Sigmoid colon (tissue), 7 donors: Measurements from ENCODE around the gene SFMBT2. TPM values are rescaled to one million over a fixed set of nuclear protein-coding genes. Genes with fewer than 3 reads are reported as not detected.
"Not testable (repeated sequence)": the region's sequence is repeated elsewhere in the genome, so short reads cannot be mapped to it uniquely, and the experiment has no call there.

Experiments used
- DNase-seq: peaks from one replicate; pipeline ENCODE4 v3.0.0-alpha.2; 2019
- H3K27ac ChIP-seq, 4 donors: fragments of 200-600 bp; sonication (generic); one replicate each; pipeline ENCODE4 v1.5.1; 2016 to 2019; ENCODE audit warnings: mild to moderate bottlenecking in 1 of 4
- H3K27me3 ChIP-seq, 3 donors: fragments of 200-600 bp; sonication (generic); one replicate each; pipeline ENCODE4 v1.5.1; 2019; ENCODE audit warnings: mild to moderate bottlenecking in 1 of 3
- H3K36me3 ChIP-seq, 4 donors: fragments of 200-600 bp; sonication (generic); one replicate each; pipeline ENCODE4 v1.5.1; 2016 to 2019
- H3K4me1 ChIP-seq, 4 donors: fragments of 200-600 bp; sonication (generic); one replicate each; pipeline ENCODE4 v1.5.1; 2017 to 2019
- H3K4me3 ChIP-seq, 4 donors: fragments of 200-600 bp; sonication (generic); one replicate each; pipeline ENCODE4 v1.5.1; 2017 to 2019; ENCODE audit warnings: mild to moderate bottlenecking in 2 of 4, moderate library complexity in 1 of 4
- H3K9me3 ChIP-seq, 4 donors: fragments of 200-600 bp in 3 of 4; sonication (generic) in 3 of 4; one replicate each; pipeline versions ENCODE4 v1.5.1 to v1.6.1; 2013 to 2019
- EP300 ChIP-seq, 4 donors: sonication (generic); formaldehyde crosslinking; IDR thresholded peaks; one replicate each; pipeline ENCODE4 v1.6.1; 2017; ENCODE audit warnings: antibody characterized with exemption in 4 of 4
- POLR2A ChIP-seq, 2 donors: fragments of 450-650 bp; IDR thresholded peaks; one replicate each; pipeline ENCODE4 v1.6.1; 2016; ENCODE audit warnings: antibody characterized with exemption in 2 of 2, mild to moderate bottlenecking in 2 of 2, moderate library complexity in 2 of 2
- POLR2AphosphoS5 ChIP-seq, 4 donors: sonication (generic); formaldehyde crosslinking; IDR thresholded peaks; one replicate each; pipeline ENCODE4 v1.6.1; 2017; ENCODE audit warnings: antibody characterized with exemption in 4 of 4
- WGBS, 2 donors: extraction: QIAGEN DNeasy Blood & Tissue Kit; methylation state at CpG; one replicate each; pipeline ENCODE4 v1.1.7; 2013; 5-methylcytosine and 5-hydroxymethylcytosine counted together
- intact Hi-C: fragments of 100-400 bp; cut with DNase I; formaldehyde crosslinking; loops from one replicate; pipeline ENCODE4 v1.15.1; 2023
- polyA plus RNA-seq, 3 donors: library from polyadenylated mRNA; stranded (reverse); fragments of 200-250 nt; gene quantifications; one replicate each; pipeline ENCODE4 v1.2.3, GENCODE V29; 2013
- total RNA-seq, 4 donors: library from RNA; depleted of rRNA; stranded (reverse); fragments of >200 nt; gene quantifications; one replicate each; pipeline ENCODE4 v1.1.0, GENCODE V29; 2016
- TF ChIP-seq, protein P1 (sequence below), 4 experiments: fragments of 450-650 bp in 3 of 4; fragments of 200-600 bp in 1 of 4; IDR thresholded peaks; one replicate each; pipeline ENCODE4 v1.5.1; 2016 to 2019; ENCODE audit warnings: antibody characterized with exemption in 4 of 4, mild to moderate bottlenecking in 3 of 4, moderate library complexity in 2 of 4
- donor health status: healthy with polysubstance abuse.
- donor health status: Bipolar disorder and iron deficiency.
- donor health status: healthy.

The SFMBT2 gene
- total and polyA plus RNA-seq, 7 donors = 0.60 to 6.4 (median 4.2) TPM

DNA sequence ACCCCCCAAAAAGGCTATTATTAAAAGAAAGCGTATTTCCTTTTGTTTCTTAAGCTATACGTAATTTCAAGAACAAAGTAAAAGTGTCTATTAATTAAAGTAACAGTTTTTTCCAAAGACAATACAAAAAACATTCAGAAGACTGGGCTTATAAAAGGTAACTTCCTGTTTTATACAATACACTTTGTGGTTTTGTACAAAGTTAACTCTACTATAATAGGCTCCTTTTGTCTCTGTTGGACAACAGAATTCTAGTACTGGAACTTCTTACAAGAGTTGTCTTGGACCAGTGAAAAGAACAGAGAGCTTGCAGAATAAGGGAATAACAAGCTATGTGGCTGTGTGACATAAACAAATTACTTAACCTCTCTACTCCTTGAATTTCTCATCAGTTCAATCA is 21.5 kb downstream of the SFMBT2 start:
- H3K36me3 ChIP-seq = no peaks in the 10 kb centered on the region
- no peak overlapping the region for H3K27ac ChIP-seq
- H3K4me3 ChIP-seq = no peak overlapping the region
- intact Hi-C loops = no loop called here
- no peak for DNase-seq
- 57 to 79% methylated on average over 2 of the region's 2 CpGs for WGBS, 2 donors
- H3K4me1 ChIP-seq = no peaks in the 10 kb centered on the region
- no peaks in the 10 kb centered on the region for H3K27me3 ChIP-seq
- H3K9me3 ChIP-seq = no peaks in the 10 kb centered on the region
- TF ChIP-seq, protein P1, sequence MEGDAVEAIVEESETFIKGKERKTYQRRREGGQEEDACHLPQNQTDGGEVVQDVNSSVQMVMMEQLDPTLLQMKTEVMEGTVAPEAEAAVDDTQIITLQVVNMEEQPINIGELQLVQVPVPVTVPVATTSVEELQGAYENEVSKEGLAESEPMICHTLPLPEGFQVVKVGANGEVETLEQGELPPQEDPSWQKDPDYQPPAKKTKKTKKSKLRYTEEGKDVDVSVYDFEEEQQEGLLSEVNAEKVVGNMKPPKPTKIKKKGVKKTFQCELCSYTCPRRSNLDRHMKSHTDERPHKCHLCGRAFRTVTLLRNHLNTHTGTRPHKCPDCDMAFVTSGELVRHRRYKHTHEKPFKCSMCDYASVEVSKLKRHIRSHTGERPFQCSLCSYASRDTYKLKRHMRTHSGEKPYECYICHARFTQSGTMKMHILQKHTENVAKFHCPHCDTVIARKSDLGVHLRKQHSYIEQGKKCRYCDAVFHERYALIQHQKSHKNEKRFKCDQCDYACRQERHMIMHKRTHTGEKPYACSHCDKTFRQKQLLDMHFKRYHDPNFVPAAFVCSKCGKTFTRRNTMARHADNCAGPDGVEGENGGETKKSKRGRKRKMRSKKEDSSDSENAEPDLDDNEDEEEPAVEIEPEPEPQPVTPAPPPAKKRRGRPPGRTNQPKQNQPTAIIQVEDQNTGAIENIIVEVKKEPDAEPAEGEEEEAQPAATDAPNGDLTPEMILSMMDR (IDR thresholded peaks at IDR 0.05) = no peak
- no peak for TF ChIP-seq POLR2AphosphoS5 (IDR thresholded peaks at IDR 0.05)
- no peak for TF ChIP-seq POLR2A (IDR thresholded peaks at IDR 0.05)
- no peak for TF ChIP-seq EP300 (IDR thresholded peaks at IDR 0.05)

DNA sequence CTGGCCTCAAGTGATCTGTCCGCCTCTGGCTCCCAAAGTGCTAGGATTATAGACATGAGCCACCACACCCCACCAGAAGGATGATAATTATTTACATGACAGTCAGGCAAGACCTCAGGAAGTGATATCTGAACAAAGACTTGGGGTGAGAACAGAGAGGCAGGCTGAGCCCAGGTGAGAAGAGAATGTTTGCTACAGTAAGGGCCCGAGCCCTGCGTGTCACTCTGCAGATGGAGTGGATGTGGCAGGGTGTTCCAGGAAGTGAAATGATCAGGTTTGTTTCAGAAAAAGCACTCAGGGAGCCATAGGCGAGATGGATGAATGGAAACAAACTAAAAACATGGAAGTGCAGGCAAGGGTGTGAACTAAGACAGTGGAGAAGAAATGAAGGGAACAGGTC is 22.2 kb downstream of the SFMBT2 start:
- DNase-seq = no peak
- H3K27me3 ChIP-seq = no peaks in the 10 kb centered on the region
- H3K4me1 ChIP-seq = no peaks in the 10 kb centered on the region
- H3K9me3 ChIP-seq = no peaks in the 10 kb centered on the region
- no peak overlapping the region for H3K27ac ChIP-seq
- 69 to 73% methylated on average over 4 of the region's 4 CpGs for WGBS, 2 donors
- H3K4me3 ChIP-seq = no peak overlapping the region
- TF ChIP-seq, protein P1 (IDR thresholded peaks at IDR 0.05) = no peak
- TF ChIP-seq EP300 (IDR thresholded peaks at IDR 0.05) (no peak), POLR2AphosphoS5 (IDR thresholded peaks at IDR 0.05) (no peak)
- H3K36me3 ChIP-seq = no peaks in the 10 kb centered on the region
- intact Hi-C loops = no loop called here

DNA sequence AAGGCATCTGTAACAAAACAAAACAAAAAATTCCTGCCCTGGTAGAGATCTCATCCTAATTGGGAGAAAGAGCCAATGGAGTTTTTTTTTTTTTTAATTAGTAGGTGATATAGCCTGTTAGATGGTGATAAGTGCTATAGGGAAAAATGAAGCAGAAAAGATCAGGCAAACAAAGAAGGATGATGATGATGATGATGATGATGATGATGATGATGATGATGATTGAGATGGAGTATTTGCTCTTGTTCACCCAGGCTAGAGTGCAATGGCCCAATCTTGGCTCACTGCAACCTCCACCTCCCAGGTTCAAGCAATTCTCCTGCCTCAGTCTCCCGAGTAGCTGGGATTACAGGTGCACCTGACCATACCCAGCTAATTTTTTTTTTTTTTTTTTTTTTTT is 22.7 kb downstream of the SFMBT2 start:
- H3K27ac ChIP-seq, DNase-seq, H3K4me3 ChIP-seq, H3K27me3 ChIP-seq, H3K9me3 ChIP-seq, H3K36me3 ChIP-seq, H3K4me1 ChIP-seq, intact Hi-C loops: not testable (repeated sequence)
- 77 to 96% methylated on average over 1 of the region's 1 CpG for WGBS, 2 donors

DNA sequence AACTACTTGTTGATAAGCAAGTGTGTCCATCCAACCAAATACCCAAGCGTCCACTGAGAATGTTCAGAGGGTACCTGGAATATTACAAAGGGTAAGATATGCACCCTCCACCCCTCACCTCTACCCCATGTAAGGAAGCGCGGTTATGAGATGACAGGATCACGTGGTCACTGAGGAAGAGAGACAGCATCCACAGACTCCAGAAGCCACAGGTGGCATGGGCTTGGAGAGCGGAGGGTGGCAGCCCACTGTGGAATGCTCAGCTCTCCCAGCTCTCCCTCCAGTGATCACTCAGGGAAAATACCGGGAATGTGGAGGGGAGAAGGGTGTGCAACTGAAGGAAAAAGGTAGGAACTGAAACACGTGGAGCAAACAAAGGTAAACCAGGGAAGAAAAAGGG is 25.7 kb downstream of the SFMBT2 start:
- Histone ChIP-seq H3K36me3 (no peaks in the 10 kb centered on the region), H3K9me3 (no peaks in the 10 kb centered on the region), H3K4me3 (no peak overlapping the region), H3K4me1 (no peaks in the 10 kb centered on the region), H3K27me3 (no peaks in the 10 kb centered on the region), H3K27ac (no peak overlapping the region)
- TF ChIP-seq, protein P1 (IDR thresholded peaks at IDR 0.05) = no peak
- TF ChIP-seq POLR2A (IDR thresholded peaks at IDR 0.05) = no peak
- no peak for TF ChIP-seq POLR2AphosphoS5 (IDR thresholded peaks at IDR 0.05)
- TF ChIP-seq EP300 (IDR thresholded peaks at IDR 0.05) = no peak
- WGBS, 2 donors = 74 to 79% methylated on average over 7 of the region's 7 CpGs
- intact Hi-C loops = no loop called here
- DNase-seq = no peak

DNA sequence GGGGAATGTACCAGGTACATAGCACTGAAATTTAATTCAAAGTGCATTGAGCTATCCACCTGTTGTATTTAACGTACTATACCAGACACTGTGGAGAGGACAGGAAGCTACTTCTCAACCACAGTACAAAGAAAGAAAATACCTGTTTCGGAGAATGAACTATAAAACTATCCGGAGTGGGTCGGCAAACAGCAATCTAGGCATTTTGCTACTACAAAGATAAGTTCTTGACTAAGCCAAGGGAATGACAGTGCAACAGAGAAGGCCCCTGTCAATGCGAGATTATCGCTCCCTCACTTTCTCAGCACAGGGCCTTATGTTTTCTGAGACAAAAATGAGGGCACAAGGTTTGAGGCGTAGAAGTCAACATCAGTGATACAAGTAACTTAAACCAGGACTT is 27.4 kb downstream of the SFMBT2 start:
- Histone ChIP-seq H3K27me3 (no peaks in the 10 kb centered on the region), H3K27ac (no peak overlapping the region), H3K4me3 (no peak overlapping the region), H3K36me3 (no peaks in the 10 kb centered on the region), H3K9me3 (no peaks in the 10 kb centered on the region), H3K4me1 (no peaks in the 10 kb centered on the region)
- WGBS, 2 donors = 60 to 71% methylated on average over 7 of the region's 7 CpGs
- TF ChIP-seq POLR2A (IDR thresholded peaks at IDR 0.05) = no peak
- TF ChIP-seq EP300 (IDR thresholded peaks at IDR 0.05) = no peak
- no peak for TF ChIP-seq POLR2AphosphoS5 (IDR thresholded peaks at IDR 0.05)
- TF ChIP-seq, protein P1 (IDR thresholded peaks at IDR 0.05) = no peak
- intact Hi-C loops = no loop called here
- DNase-seq = no peak
